Kidney epithelial cell (primary cell): ENCODE results near the gene DOCK3. TPM values are rescaled to one million over a fixed set of nuclear protein-coding genes. Genes with fewer than 3 reads are reported as not detected.
"Not testable (repeated sequence)": the region's sequence is repeated elsewhere in the genome, so short reads cannot be mapped to it uniquely, and the experiment has no call there.

Experiments used
- DNase-seq: peaks from one replicate; pipeline ENCODE4 v3.0.0-alpha.2; 2010; ENCODE audit warnings: low read depth
- H3K27me3 ChIP-seq: 2 replicates; pipeline ENCODE4 v1.6.0; 2011; ENCODE audit warnings: low read length; ENCODE audit not compliant: control insufficient read depth, insufficient read depth
- H3K36me3 ChIP-seq: 2 replicates; pipeline ENCODE4 v1.5.1; 2011; ENCODE audit warnings: low read length; ENCODE audit not compliant: control insufficient read depth, insufficient read depth
- H3K4me3 ChIP-seq: 2 replicates; pipeline ENCODE4 v1.5.1; 2011; ENCODE audit warnings: low read depth, mild to moderate bottlenecking, control low read depth, low read length
- CTCF ChIP-seq: IDR thresholded peaks from 2 replicates; pipeline ENCODE4 v1.5.1; 2011; ENCODE audit warnings: mild to moderate bottlenecking, moderate library complexity, low read length, control low read depth, inconsistent platforms; ENCODE audit not compliant: insufficient read depth, poor library complexity, severe bottlenecking
- total RNA-seq: library from RNA; depleted of rRNA; stranded (reverse); fragments of >200 nt; gene quantifications from 2 replicates; pipeline ENCODE4 v1.2.3, GENCODE V29; 2015

Gene DOCK3
- total RNA-seq, 1 donor from 2014 or later: 1.7 TPM

- no peak overlapping the region for H3K4me3 ChIP-seq
- no peaks in the 10 kb centered on the region for H3K27me3 ChIP-seq
- no peak for DNase-seq
- TF ChIP-seq CTCF: no peak
- H3K36me3 ChIP-seq: no peaks in the 10 kb centered on the region
Observed at GRCh38 chr3:50953825-50954414, 279.2 kb downstream of the DOCK3 start.

GRCh38 chr3:50961386-50961785, 286.7 kb downstream of the DOCK3 start:
- DNase-seq: no peak
- no peak for TF ChIP-seq CTCF
- H3K27me3 ChIP-seq: peaks cover 2% of the 10 kb centered on the region
- H3K4me3 ChIP-seq: no peak overlapping the region
- no peaks in the 10 kb centered on the region for H3K36me3 ChIP-seq

GRCh38 chr3:50971487-50971924, 296.8 kb downstream of the DOCK3 start:
- no peaks in the 10 kb centered on the region for H3K36me3 ChIP-seq
- peak; percentile 9 for DNase-seq
- peak; percentile 92 for TF ChIP-seq CTCF
- no peak overlapping the region for H3K4me3 ChIP-seq
- H3K27me3 ChIP-seq: no peaks in the 10 kb centered on the region

GRCh38 chr3:50972029-50972428, 297.3 kb downstream of the DOCK3 start:
- TF ChIP-seq CTCF: no peak
- Histone ChIP-seq H3K4me3 (no peak overlapping the region), H3K27me3 (no peaks in the 10 kb centered on the region), H3K36me3 (no peaks in the 10 kb centered on the region)
- no peak for DNase-seq

GRCh38 chr3:50978586-50978985, 303.9 kb downstream of the DOCK3 start:
- H3K4me3 ChIP-seq, H3K27me3 ChIP-seq, H3K36me3 ChIP-seq, DNase-seq: not testable (repeated sequence)

- no peaks in the 10 kb centered on the region for H3K36me3 ChIP-seq
- no peaks in the 10 kb centered on the region for H3K27me3 ChIP-seq
- no peak overlapping the region for H3K4me3 ChIP-seq
- DNase-seq: no peak
- TF ChIP-seq CTCF: peak; percentile 10
Observed at GRCh38 chr3:50978991-50979667, 304.4 kb downstream of the DOCK3 start.
